Sigmoid colon (tissue), 7 donors: ENCODE data around the gene PARD3. TPM values are rescaled to one million over a fixed set of nuclear protein-coding genes. Genes with fewer than 3 reads are reported as not detected.
A peak's percentile ranks its signal among the peaks of the same experiment; 100 is the strongest.

Experiments
- DNase-seq: peaks from one replicate; pipeline ENCODE4 v3.0.0-alpha.2; 2019
- H3K27ac ChIP-seq, 4 donors: fragments of 200-600 bp; sonication (generic); one replicate each; pipeline ENCODE4 v1.5.1; 2016 to 2019; ENCODE audit warnings: mild to moderate bottlenecking in 1 of 4
- H3K27me3 ChIP-seq, 3 donors: fragments of 200-600 bp; sonication (generic); one replicate each; pipeline ENCODE4 v1.5.1; 2019; ENCODE audit warnings: mild to moderate bottlenecking in 1 of 3
- H3K36me3 ChIP-seq, 4 donors: fragments of 200-600 bp; sonication (generic); one replicate each; pipeline ENCODE4 v1.5.1; 2016 to 2019
- H3K4me1 ChIP-seq, 4 donors: fragments of 200-600 bp; sonication (generic); one replicate each; pipeline ENCODE4 v1.5.1; 2017 to 2019
- H3K4me3 ChIP-seq, 4 donors: fragments of 200-600 bp; sonication (generic); one replicate each; pipeline ENCODE4 v1.5.1; 2017 to 2019; ENCODE audit warnings: mild to moderate bottlenecking in 2 of 4, moderate library complexity in 1 of 4
- H3K9me3 ChIP-seq, 4 donors: fragments of 200-600 bp in 3 of 4; sonication (generic) in 3 of 4; one replicate each; pipeline versions ENCODE4 v1.5.1 to v1.6.1; 2013 to 2019
- CTCF ChIP-seq, 4 experiments: fragments of 450-650 bp in 3 of 4; fragments of 200-600 bp in 1 of 4; IDR thresholded peaks; one replicate each; pipeline ENCODE4 v1.5.1; 2016 to 2019; ENCODE audit warnings: antibody characterized with exemption in 4 of 4, mild to moderate bottlenecking in 3 of 4, moderate library complexity in 2 of 4
- EP300 ChIP-seq, 4 donors: sonication (generic); formaldehyde crosslinking; IDR thresholded peaks; one replicate each; pipeline ENCODE4 v1.6.1; 2017; ENCODE audit warnings: antibody characterized with exemption in 4 of 4
- POLR2A ChIP-seq, 2 donors: fragments of 450-650 bp; IDR thresholded peaks; one replicate each; pipeline ENCODE4 v1.6.1; 2016; ENCODE audit warnings: antibody characterized with exemption in 2 of 2, mild to moderate bottlenecking in 2 of 2, moderate library complexity in 2 of 2
- POLR2AphosphoS5 ChIP-seq, 4 donors: sonication (generic); formaldehyde crosslinking; IDR thresholded peaks; one replicate each; pipeline ENCODE4 v1.6.1; 2017; ENCODE audit warnings: antibody characterized with exemption in 4 of 4
- WGBS, 2 donors: extraction: QIAGEN DNeasy Blood & Tissue Kit; methylation state at CpG; one replicate each; pipeline ENCODE4 v1.1.7; 2013; 5-methylcytosine and 5-hydroxymethylcytosine counted together
- intact Hi-C: fragments of 100-400 bp; cut with DNase I; formaldehyde crosslinking; loops from one replicate; pipeline ENCODE4 v1.15.1; 2023
- polyA plus RNA-seq, 3 donors: library from polyadenylated mRNA; stranded (reverse); fragments of 200-250 nt; gene quantifications; one replicate each; pipeline ENCODE4 v1.2.3, GENCODE V29; 2013
- total RNA-seq, 4 donors: library from RNA; depleted of rRNA; stranded (reverse); fragments of >200 nt; gene quantifications; one replicate each; pipeline ENCODE4 v1.1.0, GENCODE V29; 2016
- donor health status: healthy with polysubstance abuse.
- donor health status: Bipolar disorder and iron deficiency.
- donor health status: healthy.

Gene PARD3
- total and polyA plus RNA-seq, 7 donors: 17.5 to 96.4 (median 75.9) TPM

GRCh38 chr10:34184939-34185386, 630.1 kb downstream of the PARD3 start:
- H3K36me3 ChIP-seq: no peaks in the 10 kb centered on the region
- H3K9me3 ChIP-seq: no peaks in the 10 kb centered on the region
- H3K4me1 ChIP-seq: peaks cover 0 to 57% (median 43%) of the 10 kb centered on the region in 4 donors
- no peaks in the 10 kb centered on the region for H3K27me3 ChIP-seq
- H3K4me3 ChIP-seq: no peak overlapping the region
- no peak for DNase-seq
- WGBS, 2 donors: 24 to 56% methylated on average over 1 of the region's 1 CpG
- TF ChIP-seq POLR2A (IDR thresholded peaks at IDR 0.05): no peak
- TF ChIP-seq EP300 (IDR thresholded peaks at IDR 0.05): no peak
- TF ChIP-seq CTCF (IDR thresholded peaks at IDR 0.05): no peak
- peak overlapping the region in 3 of 4 donors; percentile 36 to 64 (median 45) for H3K27ac ChIP-seq
- intact Hi-C loops: no loop called here

GRCh38 chr10:34184397-34184796, 630.7 kb downstream of the PARD3 start:
- no peak overlapping the region for H3K4me3 ChIP-seq
- peak overlapping the region in 2 of 4 donors; percentile 45 to 64 for H3K27ac ChIP-seq
- 81 to 90% methylated on average over 6 of the region's 6 CpGs for WGBS, 2 donors
- no peaks in the 10 kb centered on the region for H3K27me3 ChIP-seq
- no peaks in the 10 kb centered on the region for H3K9me3 ChIP-seq
- no peak for DNase-seq
- H3K4me1 ChIP-seq: peaks cover 0 to 57% (median 43%) of the 10 kb centered on the region in 4 donors
- TF ChIP-seq EP300 (IDR thresholded peaks at IDR 0.05): no peak
- TF ChIP-seq CTCF (IDR thresholded peaks at IDR 0.05): no peak
- TF ChIP-seq POLR2A (IDR thresholded peaks at IDR 0.05): no peak
- TF ChIP-seq POLR2AphosphoS5 (IDR thresholded peaks at IDR 0.05): no peak
- H3K36me3 ChIP-seq: no peaks in the 10 kb centered on the region
- intact Hi-C loops: no loop called here

GRCh38 chr10:34183016-34183796, 631.9 kb downstream of the PARD3 start:
- no peak for DNase-seq
- TF ChIP-seq EP300 (IDR thresholded peaks at IDR 0.05): no peak
- TF ChIP-seq POLR2A (IDR thresholded peaks at IDR 0.05): no peak
- no peak for TF ChIP-seq CTCF (IDR thresholded peaks at IDR 0.05)
- TF ChIP-seq POLR2AphosphoS5 (IDR thresholded peaks at IDR 0.05): no peak
- peaks cover 0 to 56% (median 43%) of the 10 kb centered on the region in 4 donors for H3K4me1 ChIP-seq
- no peaks in the 10 kb centered on the region for H3K9me3 ChIP-seq
- H3K27me3 ChIP-seq: no peaks in the 10 kb centered on the region
- WGBS, 2 donors: 91 to 94% methylated on average over 15 of the region's 15 CpGs
- H3K36me3 ChIP-seq: no peaks in the 10 kb centered on the region
- H3K4me3 ChIP-seq: no peak overlapping the region
- no peak overlapping the region for H3K27ac ChIP-seq
- intact Hi-C loops: no loop called here

GRCh38 chr10:34181553-34182300, 633.4 kb downstream of the PARD3 start:
- intact Hi-C loops: no loop called here
- Histone ChIP-seq H3K27ac (peak overlapping the region in 2 of 4 donors; percentile 28 to 38), H3K27me3 (no peaks in the 10 kb centered on the region), H3K36me3 (no peaks in the 10 kb centered on the region), H3K9me3 (no peaks in the 10 kb centered on the region), H3K4me1 (peaks cover 0 to 41% (median 34%) of the 10 kb centered on the region in 4 donors), H3K4me3 (no peak overlapping the region)
- no peak for DNase-seq
- TF ChIP-seq POLR2AphosphoS5 (IDR thresholded peaks at IDR 0.05): peak in 1 of 4 donors; percentile 26
- no peak for TF ChIP-seq EP300 (IDR thresholded peaks at IDR 0.05)
- WGBS, 2 donors: 76 to 77% methylated on average over 10 of the region's 10 CpGs

GRCh38 chr10:34180749-34181148, 634.3 kb downstream of the PARD3 start:
- Histone ChIP-seq H3K4me3 (no peak overlapping the region), H3K27ac (no peak overlapping the region), H3K4me1 (peaks cover 0 to 32% (median 24%) of the 10 kb centered on the region in 4 donors), H3K9me3 (no peaks in the 10 kb centered on the region), H3K27me3 (no peaks in the 10 kb centered on the region), H3K36me3 (no peaks in the 10 kb centered on the region)
- no peak for DNase-seq
- intact Hi-C loops: no loop called here
- no peak for TF ChIP-seq POLR2A (IDR thresholded peaks at IDR 0.05)
- TF ChIP-seq POLR2AphosphoS5 (IDR thresholded peaks at IDR 0.05): no peak
- no peak for TF ChIP-seq CTCF (IDR thresholded peaks at IDR 0.05)
- WGBS, 2 donors: 89 to 93% methylated on average over 2 of the region's 2 CpGs
